ENCODE data around the gene BCAN. TPM values are rescaled to one million over a fixed set of nuclear protein-coding genes. Genes with fewer than 3 reads are reported as not detected.
A peak's percentile ranks its signal among the peaks of the same experiment; 100 is the strongest.

Gene BCAN
- total and polyA plus RNA-seq, 10 donors: 0.10 to 0.11 TPM; not detected in 8

GRCh38 chr1:156700736-156701531 is 59.0 kb downstream of the BCAN start:
- Histone ChIP-seq H3K4me3 (no peak overlapping the region), H3K36me3 (no peaks in the 10 kb centered on the region), H3K27me3 (replicated peaks in 1 of 7) (peaks cover 0 to 86% (median 44%) of the 10 kb centered on the region in 7 donors), H3K27ac (no peak overlapping the region), H3K9me3 (no peaks in the 10 kb centered on the region), H3K4me1 (peaks cover 11 to 22% (median 18%) of the 10 kb centered on the region in 6 donors)
- intact Hi-C loops (cut with DNase I; ENCODE audit: low total_unique reads): no loop called here
- DNase-seq: no peak
- 75 to 83% (median 80%) methylated on average over 7 to 8 of the region's 8 CpGs for WGBS, 5 donors
- TF ChIP-seq CTCF (IDR thresholded peaks at IDR 0.05 in 8 of 11, conservative IDR thresholded peaks at IDR 0.05 in 3 of 11) (no peak), POLR2AphosphoS5 (IDR thresholded peaks at IDR 0.05) (no peak), POLR2A (IDR thresholded peaks at IDR 0.05) (no peak)

- H3K27ac ChIP-seq: no peak overlapping the region
- intact Hi-C loops (cut with DNase I; ENCODE audit: low total_unique reads): no loop called here
- H3K4me1 ChIP-seq: peaks cover 21 to 38% (median 33%) of the 10 kb centered on the region in 6 donors
- WGBS, 5 donors: 76 to 88% (median 85%) methylated on average over 3 to 4 of the region's 4 CpGs
- no peak for DNase-seq
- TF ChIP-seq CTCF (IDR thresholded peaks at IDR 0.05 in 8 of 11, conservative IDR thresholded peaks at IDR 0.05 in 3 of 11): no peak
- TF ChIP-seq POLR2AphosphoS5 (IDR thresholded peaks at IDR 0.05): no peak
- no peak for TF ChIP-seq POLR2A (IDR thresholded peaks at IDR 0.05)
- H3K27me3 ChIP-seq (replicated peaks in 1 of 7): peaks cover 0 to 81% (median 48%) of the 10 kb centered on the region in 7 donors
- H3K9me3 ChIP-seq: no peaks in the 10 kb centered on the region
- no peak overlapping the region for H3K4me3 ChIP-seq
- no peaks in the 10 kb centered on the region for H3K36me3 ChIP-seq
Measured at GRCh38 chr1:156703336-156703735, 61.4 kb downstream of the BCAN start.

- intact Hi-C loops (cut with DNase I; ENCODE audit: low total_unique reads): no loop called here
- 49 to 66% (median 56%) methylated on average over 4 of the region's 4 CpGs for WGBS, 5 donors
- Histone ChIP-seq H3K4me3 (no peak overlapping the region), H3K4me1 (peaks cover 21 to 38% (median 33%) of the 10 kb centered on the region in 6 donors), H3K27me3 (replicated peaks in 1 of 7) (peaks cover 0 to 80% (median 48%) of the 10 kb centered on the region in 7 donors), H3K27ac (no peak overlapping the region), H3K9me3 (no peaks in the 10 kb centered on the region), H3K36me3 (no peaks in the 10 kb centered on the region)
- no peak for DNase-seq
- TF ChIP-seq CTCF (IDR thresholded peaks at IDR 0.05 in 8 of 11, conservative IDR thresholded peaks at IDR 0.05 in 3 of 11) (no peak), POLR2A (IDR thresholded peaks at IDR 0.05) (no peak), POLR2AphosphoS5 (IDR thresholded peaks at IDR 0.05) (no peak)
Measured at GRCh38 chr1:156703741-156704140, 61.8 kb downstream of the BCAN start.

- Histone ChIP-seq H3K36me3 (no peaks in the 10 kb centered on the region), H3K27ac (no peak overlapping the region), H3K9me3 (no peaks in the 10 kb centered on the region), H3K4me1 (peaks cover 21 to 38% (median 33%) of the 10 kb centered on the region in 6 donors), H3K27me3 (replicated peaks in 1 of 7) (peaks cover 0 to 77% (median 48%) of the 10 kb centered on the region in 7 donors), H3K4me3 (peak overlapping the region in 1 of 8 donors; percentile 38)
- no peak for TF ChIP-seq POLR2AphosphoS5 (IDR thresholded peaks at IDR 0.05)
- TF ChIP-seq CTCF (IDR thresholded peaks at IDR 0.05 in 8 of 11, conservative IDR thresholded peaks at IDR 0.05 in 3 of 11): no peak
- TF ChIP-seq POLR2A (IDR thresholded peaks at IDR 0.05): no peak
- no peak for DNase-seq
- intact Hi-C loops (cut with DNase I; ENCODE audit: low total_unique reads): no loop called here
- WGBS, 5 donors: 51 to 56% (median 54%) methylated on average over 10 of the region's 10 CpGs
Measured at GRCh38 chr1:156704166-156704711, 62.3 kb downstream of the BCAN start.

Data from spleen (tissue), 11 donors.